Esophagus squamous epithelium (tissue), 4 donors: ENCODE measurements around the gene NBPF6.

Source experiments
- POLR2A ChIP-seq, 4 donors: fragments of 450-650 bp; IDR thresholded peaks; one replicate each; pipeline ENCODE4 v1.6.1; 2017; ENCODE audit warnings: antibody characterized with exemption in 4 of 4, mild to moderate bottlenecking in 4 of 4, moderate library complexity in 3 of 4
- TF ChIP-seq, protein P1 (sequence below), 6 experiments: fragments of 450-650 bp in 4 of 6; fragments of 200-600 bp in 2 of 6; sonication (generic) in 2 of 6; IDR thresholded peaks; one replicate each; pipeline ENCODE4 v1.5.1; 2016 to 2019; ENCODE audit warnings: antibody characterized with exemption in 6 of 6, mild to moderate bottlenecking in 4 of 6, moderate library complexity in 4 of 6

DNA sequence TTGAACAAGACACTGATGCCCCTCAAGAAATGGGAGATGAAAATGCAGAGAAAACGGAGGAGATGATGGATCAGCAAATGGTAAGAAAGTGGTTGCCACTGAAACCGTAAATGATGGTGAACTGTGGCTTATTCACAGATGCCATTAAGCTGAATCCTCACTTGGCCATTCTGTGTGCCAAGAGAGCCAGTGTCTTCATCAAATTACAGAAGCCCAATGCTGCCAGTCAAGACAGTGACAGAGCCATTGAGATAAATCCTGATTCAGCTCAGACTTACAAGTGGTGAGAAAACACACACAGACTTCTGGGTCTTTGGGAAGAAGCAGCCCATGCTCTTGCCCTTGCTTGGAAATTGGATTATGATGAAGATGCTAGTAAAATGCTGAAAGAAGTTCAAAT lies 52.5 kb downstream of the NBPF6 start:
- TF ChIP-seq, protein P1, sequence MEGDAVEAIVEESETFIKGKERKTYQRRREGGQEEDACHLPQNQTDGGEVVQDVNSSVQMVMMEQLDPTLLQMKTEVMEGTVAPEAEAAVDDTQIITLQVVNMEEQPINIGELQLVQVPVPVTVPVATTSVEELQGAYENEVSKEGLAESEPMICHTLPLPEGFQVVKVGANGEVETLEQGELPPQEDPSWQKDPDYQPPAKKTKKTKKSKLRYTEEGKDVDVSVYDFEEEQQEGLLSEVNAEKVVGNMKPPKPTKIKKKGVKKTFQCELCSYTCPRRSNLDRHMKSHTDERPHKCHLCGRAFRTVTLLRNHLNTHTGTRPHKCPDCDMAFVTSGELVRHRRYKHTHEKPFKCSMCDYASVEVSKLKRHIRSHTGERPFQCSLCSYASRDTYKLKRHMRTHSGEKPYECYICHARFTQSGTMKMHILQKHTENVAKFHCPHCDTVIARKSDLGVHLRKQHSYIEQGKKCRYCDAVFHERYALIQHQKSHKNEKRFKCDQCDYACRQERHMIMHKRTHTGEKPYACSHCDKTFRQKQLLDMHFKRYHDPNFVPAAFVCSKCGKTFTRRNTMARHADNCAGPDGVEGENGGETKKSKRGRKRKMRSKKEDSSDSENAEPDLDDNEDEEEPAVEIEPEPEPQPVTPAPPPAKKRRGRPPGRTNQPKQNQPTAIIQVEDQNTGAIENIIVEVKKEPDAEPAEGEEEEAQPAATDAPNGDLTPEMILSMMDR (IDR thresholded peaks at IDR 0.05): no peak
- TF ChIP-seq POLR2A (IDR thresholded peaks at IDR 0.05): no peak
